Measurements from ENCODE around the gene ATP5PO.

ATP5PO gene

GRCh38 chr21:33898586-33898985 is 17.0 kb downstream of the ATP5PO start:
- DNase-seq (ENCODE audit: low read depth): no peak

GRCh38 chr21:33897739-33898138 is 17.9 kb downstream of the ATP5PO start:
- DNase-seq (ENCODE audit: low read depth): no peak

DNA sequence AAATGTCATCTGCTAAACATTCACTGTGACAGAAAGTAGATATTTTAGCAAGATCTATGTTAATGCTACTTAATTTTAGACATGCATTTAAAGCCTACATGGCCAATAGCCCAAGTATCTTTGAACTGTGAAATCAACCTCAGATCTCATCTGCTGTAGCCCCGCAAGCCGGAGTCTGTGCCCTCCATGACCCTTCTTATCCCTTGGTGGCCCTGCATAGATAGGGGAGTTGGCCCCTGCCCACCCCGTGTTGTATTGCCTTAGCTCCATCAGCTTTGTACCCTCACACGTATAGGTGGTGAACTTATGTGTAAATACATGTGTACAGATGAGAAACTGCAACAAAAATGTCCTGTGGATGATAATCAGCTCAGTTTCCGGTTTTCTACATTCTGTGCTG is 18.5 kb downstream of the ATP5PO start:
- no peak for DNase-seq (ENCODE audit: low read depth)

DNA sequence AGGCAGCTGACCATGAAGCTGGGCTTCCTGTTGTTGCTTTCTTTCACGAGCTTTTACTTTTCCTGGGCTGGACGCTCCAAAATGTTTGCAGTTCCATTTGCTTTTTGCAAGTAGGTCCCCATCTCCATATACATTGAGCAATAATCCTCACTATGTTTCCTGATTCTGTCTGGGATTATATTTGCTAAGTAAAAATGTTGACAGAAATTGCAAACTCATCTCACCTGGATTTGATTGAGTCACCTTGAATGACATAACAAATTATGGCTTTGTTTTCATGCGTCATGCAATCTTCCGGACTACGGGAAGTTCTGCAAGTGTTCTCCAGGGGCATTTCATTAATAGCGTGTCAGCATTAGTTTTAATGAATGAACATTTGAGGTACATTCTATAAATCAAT is 18.9 kb downstream of the ATP5PO start:
- DNase-seq (ENCODE audit: low read depth): no peak

- DNase-seq (ENCODE audit: low read depth): no peak
Measured at GRCh38 chr21:33895356-33895755, 20.2 kb downstream of the ATP5PO start.

DNA sequence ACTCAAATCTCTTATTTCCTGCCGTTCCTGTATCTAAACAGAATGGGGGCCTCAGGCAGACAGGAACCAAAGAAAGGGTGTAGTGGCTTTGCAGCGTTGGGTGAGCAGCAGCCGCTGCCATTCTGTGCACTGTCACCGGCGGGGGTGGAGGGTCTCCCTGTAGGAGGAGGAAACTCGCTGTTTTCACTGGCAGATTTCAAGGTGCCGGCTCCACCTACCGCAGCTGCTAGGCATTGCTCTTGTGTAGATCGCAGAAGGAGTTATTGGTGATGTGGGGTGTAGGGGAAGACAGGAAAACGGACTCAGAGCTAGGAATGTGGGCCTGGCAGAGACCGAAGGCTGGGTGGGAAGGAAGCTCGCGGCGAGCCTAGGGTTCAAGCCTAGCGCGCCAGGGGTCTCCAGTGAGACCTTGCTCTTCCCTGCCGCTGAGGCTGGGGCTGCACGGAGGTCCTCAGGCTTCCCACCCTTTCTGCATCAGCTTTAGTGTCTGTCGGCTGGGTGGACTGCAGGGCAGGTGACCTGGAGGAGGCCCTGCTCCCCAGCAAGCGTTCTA is 20.8 kb downstream of the ATP5PO start:
- DNase-seq (ENCODE audit: low read depth): peak; percentile 16

DNA sequence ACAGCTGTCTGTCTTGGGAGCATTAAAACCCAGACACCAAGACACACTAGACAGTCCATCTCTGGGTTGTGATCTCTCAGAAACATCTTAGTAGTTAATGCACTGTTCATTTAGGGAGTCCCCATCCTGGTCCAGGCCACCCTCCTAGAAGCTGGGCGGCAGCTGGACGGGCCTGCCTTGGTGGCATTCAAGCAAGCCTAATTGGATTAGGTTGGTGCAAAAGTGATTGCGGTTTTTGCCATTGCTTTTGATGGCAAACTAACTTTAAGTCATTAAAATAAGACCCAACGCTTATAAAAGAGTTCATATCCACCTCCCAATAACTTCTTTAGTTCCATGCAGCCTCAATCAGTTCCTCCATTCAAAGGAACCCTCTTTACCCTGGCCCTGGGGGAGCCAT is 21.7 kb downstream of the ATP5PO start:
- DNase-seq (ENCODE audit: low read depth): no peak

GRCh38 chr21:33892853-33893252 is 22.8 kb downstream of the ATP5PO start:
- no peak for DNase-seq (ENCODE audit: low read depth)

- DNase-seq (ENCODE audit: low read depth): no peak
Measured at GRCh38 chr21:33890187-33890586, 25.4 kb downstream of the ATP5PO start.

DNA sequence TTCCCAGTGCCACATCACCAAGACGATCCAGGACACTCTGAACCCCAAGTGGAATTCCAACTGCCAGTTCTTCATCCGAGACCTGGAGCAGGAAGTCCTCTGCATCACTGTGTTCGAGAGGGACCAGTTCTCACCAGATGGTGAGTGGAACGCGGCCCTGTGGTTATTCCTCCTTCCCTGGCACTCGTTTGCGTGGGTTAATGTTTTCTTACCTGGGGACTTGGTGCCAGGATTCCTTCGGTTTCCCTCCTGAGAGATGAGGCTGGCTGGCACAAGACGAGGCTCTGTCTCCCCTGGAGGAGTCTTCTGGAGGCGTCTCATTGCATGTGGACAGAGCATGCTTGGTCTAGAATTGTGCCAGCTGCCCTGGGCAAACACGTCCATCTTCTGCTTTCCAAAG is 29.3 kb downstream of the ATP5PO start:
- no peak for DNase-seq (ENCODE audit: low read depth)

GRCh38 chr21:33885172-33885514 is 30.5 kb downstream of the ATP5PO start:
- no peak for DNase-seq (ENCODE audit: low read depth)

DNA sequence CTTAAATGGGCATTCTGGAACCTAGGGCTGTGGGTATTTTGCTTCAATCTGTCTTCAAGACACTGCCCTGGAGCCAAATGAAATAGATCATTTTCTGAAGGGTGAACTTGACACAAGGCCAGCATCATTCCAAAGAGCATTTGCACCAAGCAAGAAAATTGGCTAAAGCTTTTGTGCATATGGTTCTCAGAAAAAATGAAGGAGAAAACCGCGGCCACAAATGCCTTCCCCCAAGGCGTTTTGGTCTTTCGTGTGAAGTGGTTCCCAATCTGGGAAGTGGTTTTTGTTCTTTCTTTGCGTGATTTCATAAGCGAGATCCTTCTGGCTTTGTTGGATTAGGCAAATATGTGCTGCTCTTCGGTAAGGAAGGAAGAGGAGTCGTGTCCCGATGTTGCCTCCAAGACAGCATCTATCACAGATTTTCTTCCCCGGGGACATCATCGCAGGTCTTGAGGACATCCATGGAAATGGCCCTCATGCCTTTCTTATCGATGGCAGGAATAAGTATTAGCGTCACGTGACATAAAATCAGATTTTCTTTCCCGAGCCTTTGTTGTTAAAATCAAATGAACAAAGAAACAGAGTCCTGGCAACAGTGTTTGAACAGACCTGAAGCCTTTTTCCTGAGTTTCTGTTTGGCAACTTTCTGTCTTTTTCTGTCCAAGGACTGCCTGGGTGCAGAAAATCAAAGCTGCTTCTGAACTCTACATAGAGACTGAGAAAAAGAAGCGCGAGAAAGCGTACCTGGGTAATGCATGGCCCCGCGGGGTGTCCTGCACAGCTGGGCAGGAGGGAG is 31.0 kb downstream of the ATP5PO start:
- no peak for DNase-seq (ENCODE audit: low read depth)

- DNase-seq (ENCODE audit: low read depth): no peak
Measured at GRCh38 chr21:33883118-33883517, 32.5 kb downstream of the ATP5PO start.

- no peak for DNase-seq (ENCODE audit: low read depth)
Measured at GRCh38 chr21:33881689-33882440, 33.7 kb downstream of the ATP5PO start.

GRCh38 chr21:33880626-33881025 is 35.0 kb downstream of the ATP5PO start:
- no peak for DNase-seq (ENCODE audit: low read depth)

GRCh38 chr21:33878824-33879223 is 36.8 kb downstream of the ATP5PO start:
- no peak for DNase-seq (ENCODE audit: low read depth)

GRCh38 chr21:33875026-33875695 is 40.4 kb downstream of the ATP5PO start:
- DNase-seq (ENCODE audit: low read depth): no peak

DNA sequence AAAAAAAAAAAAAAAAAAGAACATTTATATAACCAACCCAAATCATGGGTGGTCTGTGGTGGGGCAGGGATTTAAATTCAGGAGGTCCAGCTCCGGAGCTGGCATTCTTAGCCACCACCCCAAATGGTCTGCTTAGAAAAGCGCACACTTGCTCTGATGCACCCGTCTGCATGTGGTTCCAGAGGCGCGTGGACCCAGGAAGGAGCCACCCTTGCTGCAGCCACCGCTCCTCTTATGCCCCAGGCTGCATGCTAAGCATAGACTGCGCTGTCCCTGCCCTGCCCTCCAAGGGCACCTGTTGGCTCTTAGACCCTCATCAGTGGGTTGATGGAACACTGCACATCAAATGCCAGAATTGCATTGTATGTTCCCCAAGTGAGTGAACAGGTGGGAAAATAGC is 41.4 kb downstream of the ATP5PO start:
- DNase-seq (ENCODE audit: low read depth): no peak

GRCh38 chr21:33872881-33873515 is 42.6 kb downstream of the ATP5PO start:
- DNase-seq (ENCODE audit: low read depth): no peak

DNA sequence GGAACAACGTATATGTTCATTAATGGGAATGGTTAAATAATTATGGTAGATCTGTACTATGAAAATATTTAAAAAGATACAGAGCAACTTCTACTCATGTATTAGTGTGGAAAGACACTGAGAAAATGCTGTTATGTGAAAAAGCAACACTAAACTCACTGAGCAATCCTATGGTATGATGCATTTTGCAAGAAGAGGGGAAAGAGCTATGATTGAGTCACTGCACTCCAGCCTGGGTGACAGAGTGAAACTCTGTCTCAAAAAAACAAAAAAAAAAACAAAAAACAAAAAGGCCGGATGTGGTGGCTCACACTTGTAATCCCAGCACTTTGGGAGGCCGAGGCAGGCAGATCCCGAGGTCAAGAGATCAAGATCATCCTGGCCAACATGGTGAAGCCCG is 44.4 kb downstream of the ATP5PO start:
- DNase-seq (ENCODE audit: low read depth): no peak

DNA sequence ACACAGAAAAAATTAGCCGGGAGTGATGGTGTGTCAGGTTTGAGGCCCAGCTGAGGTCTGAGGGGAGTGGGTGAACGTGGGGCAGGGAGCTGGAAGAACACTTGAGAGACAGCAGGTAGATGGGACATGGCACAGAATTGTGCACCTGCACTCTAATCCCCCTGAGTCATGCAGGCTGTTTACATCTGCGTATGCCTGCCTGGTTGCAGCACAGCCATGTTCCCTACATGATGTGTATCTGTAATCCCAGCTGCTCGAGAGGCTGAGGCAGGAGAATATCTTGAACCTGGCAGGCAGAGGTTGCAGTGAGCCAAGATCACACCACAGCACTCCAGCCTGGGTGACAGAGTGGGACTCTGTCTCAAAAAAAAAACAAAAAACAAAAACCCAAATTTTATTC is 44.8 kb downstream of the ATP5PO start:
- DNase-seq (ENCODE audit: low read depth): no peak

DNA sequence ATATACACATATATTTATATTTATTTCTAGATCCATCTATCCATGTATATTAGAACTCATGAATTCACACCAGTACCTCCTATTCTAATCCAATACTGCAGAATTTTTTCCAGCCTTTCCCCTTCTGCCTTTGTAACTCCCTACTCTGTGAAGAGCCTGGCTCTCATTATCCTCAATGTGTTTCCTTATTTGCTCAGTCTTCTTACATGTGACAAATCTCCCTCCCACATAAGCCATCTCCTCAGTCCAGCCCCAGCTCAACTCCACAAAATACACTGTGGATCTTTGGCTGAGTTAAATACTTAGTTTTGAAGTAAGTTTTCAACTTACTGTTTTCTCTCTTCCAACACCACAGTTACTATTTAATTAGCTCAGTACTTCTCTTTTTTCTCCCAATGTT is 45.7 kb downstream of the ATP5PO start:
- no peak for DNase-seq (ENCODE audit: low read depth)

All from T follicular helper cell (primary cell).